Neuronal stem cell (in vitro differentiated cells): Measurements from ENCODE around the gene EEF1B2.

Experiments used
- DNase-seq: peaks from one replicate; pipeline ENCODE4 v3.0.0-alpha.2; 2013; ENCODE audit warnings: low spot score
- H2AFZ ChIP-seq: one replicate; pipeline ENCODE4 v1.6.1; 2013; ENCODE audit warnings: mild to moderate bottlenecking, low read length, inconsistent platforms
- H2AK5ac ChIP-seq: 2 replicates; pipeline ENCODE4 v1.6.1; 2013; ENCODE audit warnings: low read depth, mild to moderate bottlenecking, inconsistent platforms, low read length, moderate library complexity, mixed read lengths
- H2BK120ac ChIP-seq: 2 replicates; pipeline ENCODE4 v1.6.1; 2013; ENCODE audit warnings: low read depth, mild to moderate bottlenecking, inconsistent platforms, low read length, moderate library complexity, mixed read lengths
- H2BK12ac ChIP-seq: one replicate; pipeline ENCODE4 v1.6.1; 2013; ENCODE audit warnings: low read length, inconsistent platforms
- H2BK15ac ChIP-seq: 2 replicates; pipeline ENCODE4 v1.6.1; 2013; ENCODE audit warnings: mild to moderate bottlenecking, low read length, inconsistent platforms, mixed read lengths
- H2BK5ac ChIP-seq: one replicate; pipeline ENCODE4 v1.6.1; 2013; ENCODE audit warnings: inconsistent platforms, mild to moderate bottlenecking, low read length, moderate library complexity
- H3K14ac ChIP-seq: one replicate; pipeline ENCODE4 v1.6.1; 2013; ENCODE audit warnings: low read length, inconsistent platforms
- H3K18ac ChIP-seq: 2 replicates; pipeline ENCODE4 v1.6.1; 2013; ENCODE audit warnings: low read length, inconsistent platforms
- H3K23ac ChIP-seq: 2 replicates; pipeline ENCODE4 v1.6.1; 2013; ENCODE audit warnings: low read depth, mild to moderate bottlenecking, mixed read lengths, low read length, inconsistent platforms; ENCODE audit not compliant: poor library complexity
- H3K27ac ChIP-seq: replicated peaks from 3 replicates; pipeline ENCODE4 v1.5.1; 2013; ENCODE audit warnings: low read length, inconsistent platforms
- H3K27me3 ChIP-seq, 3 experiments: 2 replicates each; pipeline ENCODE4 v1.6.1; 2013; ENCODE audit warnings: low read length in 3 of 3, mild to moderate bottlenecking in 2 of 3, inconsistent platforms in 1 of 3, low read depth in 1 of 3, mixed read lengths in 1 of 3, moderate library complexity in 1 of 3; ENCODE audit not compliant: control insufficient read depth in 3 of 3, insufficient read depth in 3 of 3
- H3K36me3 ChIP-seq, 2 donors: replicated peaks in 1 of 2; 2 replicates each; pipeline ENCODE4 v1.6.1; 2013; ENCODE audit warnings: low read length in 2 of 2; ENCODE audit not compliant: control insufficient read depth in 2 of 2, insufficient read depth in 2 of 2
- H3K4ac ChIP-seq: 2 replicates; pipeline ENCODE4 v1.6.1; 2013; ENCODE audit warnings: inconsistent platforms, mild to moderate bottlenecking, low read length, moderate library complexity
- H3K4me1 ChIP-seq, 2 donors: 1 replicate in 1 of 2; 2 replicates in 1 of 2; pipeline ENCODE4 v1.6.1; 2013; ENCODE audit warnings: low read length in 2 of 2, low read depth in 1 of 2; ENCODE audit not compliant: control insufficient read depth in 2 of 2, insufficient read depth in 1 of 2
- H3K4me2 ChIP-seq: one replicate; pipeline ENCODE4 v1.6.1; 2013; ENCODE audit warnings: mild to moderate bottlenecking, low read length, inconsistent platforms; ENCODE audit not compliant: insufficient read depth, poor library complexity, severe bottlenecking
- H3K4me3 ChIP-seq, 2 donors: 2 replicates each; pipeline ENCODE4 v1.5.1; 2013; ENCODE audit warnings: low read length in 2 of 2, mild to moderate bottlenecking in 2 of 2, inconsistent platforms in 1 of 2, moderate library complexity in 1 of 2
- H3K79me1 ChIP-seq: one replicate; pipeline ENCODE4 v1.6.1; 2013; ENCODE audit warnings: low read depth, mild to moderate bottlenecking, inconsistent platforms, low read length, moderate library complexity
- H3K9ac ChIP-seq: one replicate; pipeline ENCODE4 v1.6.1; 2013; ENCODE audit warnings: mild to moderate bottlenecking, low read depth, low read length, inconsistent platforms; ENCODE audit not compliant: poor library complexity
- H3K9me3 ChIP-seq, 2 donors: replicated peaks in 1 of 2; 2 replicates each; pipeline versions ENCODE3 to v1.6.1; 2013; ENCODE audit warnings: low read length in 2 of 2, mild to moderate bottlenecking in 2 of 2, inconsistent platforms in 1 of 2, low read depth in 1 of 2, mixed read lengths in 1 of 2, moderate library complexity in 1 of 2; ENCODE audit not compliant: control insufficient read depth in 2 of 2, insufficient read depth in 1 of 2
- H4K8ac ChIP-seq: one replicate; pipeline ENCODE4 v1.6.1; 2013; ENCODE audit warnings: low read depth, mild to moderate bottlenecking, inconsistent platforms, low read length, moderate library complexity
- H4K91ac ChIP-seq: one replicate; pipeline ENCODE4 v1.6.1; 2013; ENCODE audit warnings: low read length, low read depth, mild to moderate bottlenecking, inconsistent platforms; ENCODE audit not compliant: poor library complexity
- WGBS, 2 donors: extraction: QIAGEN DNeasy Blood & Tissue Kit; methylation state at CpG; one replicate each; pipeline ENCODE4 v1.1.7; 2013; ENCODE audit warnings: missing lambda C conversion rate in 2 of 2, mixed read lengths in 1 of 2; ENCODE audit not compliant: insufficient read length in 2 of 2, insufficient replicate concordance in 1 of 2; ENCODE audit errors: extremely low coverage in 2 of 2; 5-methylcytosine and 5-hydroxymethylcytosine counted together

The EEF1B2 gene

GRCh38 chr2:206189691-206190090, 30.0 kb downstream of the EEF1B2 start:
- Histone ChIP-seq H2AK5ac (no peak overlapping the region), H3K9ac (no peak overlapping the region), H3K18ac (no peak overlapping the region), H3K23ac (no peak overlapping the region), H3K4me2 (no peak overlapping the region), H3K27ac (no peak overlapping the region), H3K4ac (no peak overlapping the region), H2BK15ac (no peak overlapping the region), H3K79me1 (no peaks in the 10 kb centered on the region), H3K27me3 (no peaks in the 10 kb centered on the region), H4K91ac (no peak overlapping the region), H2BK5ac (no peak overlapping the region), H3K36me3 (no peaks in the 10 kb centered on the region), H4K8ac (no peak overlapping the region), H3K4me1 (peaks cover 0 to 3% of the 10 kb centered on the region in 2 donors), H3K9me3 (no peaks in the 10 kb centered on the region), H2BK12ac (no peak overlapping the region), H3K14ac (no peak overlapping the region), H2AFZ (no peak overlapping the region), H2BK120ac (no peak overlapping the region), H3K4me3 (no peak overlapping the region)
- no peak for DNase-seq
- no CpG with 5 or more reads among the region's 3 CpGs for WGBS, 2 donors

GRCh38 chr2:206190111-206190510, 30.4 kb downstream of the EEF1B2 start:
- H3K4me3 ChIP-seq: no peak overlapping the region
- H3K9me3 ChIP-seq: no peaks in the 10 kb centered on the region
- H3K4me1 ChIP-seq: peaks cover 0 to 3% of the 10 kb centered on the region in 2 donors
- DNase-seq: no peak
- no peak overlapping the region for H3K4me2 ChIP-seq
- no peak overlapping the region for H4K8ac ChIP-seq
- H2AFZ ChIP-seq: no peak overlapping the region
- no peak overlapping the region for H3K9ac ChIP-seq
- no peak overlapping the region for H2BK5ac ChIP-seq
- H3K27me3 ChIP-seq: no peaks in the 10 kb centered on the region
- H3K14ac ChIP-seq: no peak overlapping the region
- H3K4ac ChIP-seq: no peak overlapping the region
- no peaks in the 10 kb centered on the region for H3K79me1 ChIP-seq
- WGBS, 2 donors: no CpG with 5 or more reads among the region's 2 CpGs
- H2AK5ac ChIP-seq: no peak overlapping the region
- no peak overlapping the region for H2BK15ac ChIP-seq
- no peak overlapping the region for H2BK120ac ChIP-seq
- no peak overlapping the region for H3K23ac ChIP-seq
- no peak overlapping the region for H4K91ac ChIP-seq
- H3K27ac ChIP-seq: no peak overlapping the region
- no peak overlapping the region for H3K18ac ChIP-seq
- H2BK12ac ChIP-seq: no peak overlapping the region
- no peaks in the 10 kb centered on the region for H3K36me3 ChIP-seq

GRCh38 chr2:206190689-206191088, 31.0 kb downstream of the EEF1B2 start:
- Histone ChIP-seq H3K36me3 (no peaks in the 10 kb centered on the region), H4K91ac (no peak overlapping the region), H3K79me1 (no peaks in the 10 kb centered on the region), H3K23ac (no peak overlapping the region), H2AFZ (no peak overlapping the region), H3K9ac (no peak overlapping the region), H3K4me1 (peaks cover 0 to 3% of the 10 kb centered on the region in 2 donors), H3K27me3 (no peaks in the 10 kb centered on the region), H3K14ac (no peak overlapping the region), H3K27ac (no peak overlapping the region), H2BK5ac (no peak overlapping the region), H3K18ac (no peak overlapping the region), H3K4me2 (no peak overlapping the region), H2BK15ac (no peak overlapping the region), H3K4me3 (no peak overlapping the region), H2BK12ac (no peak overlapping the region), H3K9me3 (no peaks in the 10 kb centered on the region), H2BK120ac (no peak overlapping the region), H2AK5ac (no peak overlapping the region), H4K8ac (no peak overlapping the region), H3K4ac (no peak overlapping the region)
- WGBS, 2 donors: no CpG with 5 or more reads among the region's 5 CpGs
- DNase-seq: no peak

- no peaks in the 10 kb centered on the region for H3K27me3 ChIP-seq
- no peak overlapping the region for H3K4me2 ChIP-seq
- H3K36me3 ChIP-seq: no peaks in the 10 kb centered on the region
- no CpG with 5 or more reads among the region's 3 CpGs for WGBS, 2 donors
- no peak overlapping the region for H3K27ac ChIP-seq
- no peak overlapping the region for H3K18ac ChIP-seq
- H3K9me3 ChIP-seq: no peaks in the 10 kb centered on the region
- H2BK15ac ChIP-seq: no peak overlapping the region
- H4K91ac ChIP-seq: no peak overlapping the region
- H3K14ac ChIP-seq: no peak overlapping the region
- H4K8ac ChIP-seq: no peak overlapping the region
- no peak overlapping the region for H3K4ac ChIP-seq
- H2BK12ac ChIP-seq: no peak overlapping the region
- H3K79me1 ChIP-seq: no peaks in the 10 kb centered on the region
- H3K4me1 ChIP-seq: peaks cover 0 to 3% of the 10 kb centered on the region in 2 donors
- no peak overlapping the region for H2BK5ac ChIP-seq
- no peak overlapping the region for H3K23ac ChIP-seq
- no peak overlapping the region for H2AK5ac ChIP-seq
- H3K4me3 ChIP-seq: no peak overlapping the region
- H3K9ac ChIP-seq: no peak overlapping the region
- no peak for DNase-seq
- H2AFZ ChIP-seq: no peak overlapping the region
- H2BK120ac ChIP-seq: no peak overlapping the region
Measured at GRCh38 chr2:206192157-206192556, 32.5 kb downstream of the EEF1B2 start.
